HepG2 (cell line): ENCODE results near the gene EGR1. TPM values are rescaled to one million over a fixed set of nuclear protein-coding genes. Genes with fewer than 3 reads are reported as not detected.
A peak's percentile ranks its signal among the peaks of the same experiment; 100 is the strongest.

Source experiments
- AGO1 ChIP-seq: fragments of 200-400 bp; formaldehyde crosslinking; IDR thresholded peaks from 2 replicates; pipeline ENCODE4 v1.6.1; 2017; ENCODE audit warnings: mild to moderate bottlenecking, low read depth, low read length, moderate library complexity; ENCODE audit not compliant: poor library complexity, severe bottlenecking
- AKNA ChIP-seq: sonication (generic); formaldehyde crosslinking; IDR thresholded peaks from 2 replicates; pipeline ENCODE4 v1.4.0; 2020; ENCODE audit warnings: missing genetic modification reagents, borderline replicate concordance
- CBFB ChIP-seq: sonication (generic); formaldehyde crosslinking; IDR thresholded peaks from 2 replicates; pipeline ENCODE4 v1.4.0; 2020; ENCODE audit warnings: missing genetic modification reagents
- CEBPB ChIP-seq: IDR thresholded peaks from 2 replicates; pipeline ENCODE4 v1.6.1; 2011; ENCODE audit warnings: low read depth, low read length, improper control_type of control experiment, borderline replicate concordance
- FOXP1 ChIP-seq, 2 experiments: fragments of 450-650 bp in 1 of 2; IDR thresholded peaks; 2 replicates each; pipeline ENCODE4 v1.6.1; 2017 to 2018; ENCODE audit warnings: antibody characterized with exemption in 1 of 2
- HOXA9 ChIP-seq: sonication (generic); formaldehyde crosslinking; IDR thresholded peaks from 2 replicates; pipeline ENCODE4 v1.8.1; 2022; ENCODE audit warnings: missing genetic modification reagents, mild to moderate bottlenecking, moderate library complexity, borderline replicate concordance
- HOXD1 ChIP-seq: sonication (generic); formaldehyde crosslinking; IDR thresholded peaks from 2 replicates; pipeline ENCODE4 v1.5.0; 2020; ENCODE audit warnings: missing genetic modification reagents
- KAT8 ChIP-seq: IDR thresholded peaks from 2 replicates; pipeline ENCODE4 v1.6.1; 2016; ENCODE audit warnings: missing genetic modification reagents, missing compliant biosample characterization
- KDM2A ChIP-seq: sonication (generic); formaldehyde crosslinking; IDR thresholded peaks from 2 replicates; pipeline ENCODE4 v1.4.0; 2020; ENCODE audit warnings: low read depth, missing genetic modification reagents, borderline replicate concordance
- KLF9 ChIP-seq: IDR thresholded peaks from 2 replicates; pipeline ENCODE4 v1.6.1; 2016; ENCODE audit warnings: low read depth
- PHF21A ChIP-seq: sonication (generic); formaldehyde crosslinking; IDR thresholded peaks from 2 replicates; pipeline ENCODE4 v1.5.0; 2020; ENCODE audit warnings: mild to moderate bottlenecking, missing genetic modification reagents
- PITX1 ChIP-seq: sonication (generic); formaldehyde crosslinking; IDR thresholded peaks from 2 replicates; pipeline ENCODE4 v1.5.1; 2020; ENCODE audit warnings: mild to moderate bottlenecking, missing genetic modification reagents
- POGZ ChIP-seq: sonication (generic); formaldehyde crosslinking; IDR thresholded peaks from 2 replicates; pipeline ENCODE4 v1.4.0; 2020; ENCODE audit warnings: mild to moderate bottlenecking, missing genetic modification reagents
- RAD21 ChIP-seq: fragments of 450-650 bp; formaldehyde crosslinking; IDR thresholded peaks from 2 replicates; pipeline ENCODE4 v1.5.0; 2020; ENCODE audit warnings: mild to moderate bottlenecking
- SAP130 ChIP-seq: IDR thresholded peaks from 2 replicates; pipeline ENCODE4 v1.6.1; 2016; ENCODE audit warnings: low read depth
- SNAPC2 ChIP-seq: sonication (generic); formaldehyde crosslinking; IDR thresholded peaks from 2 replicates; pipeline ENCODE4 v1.8.1; 2022; ENCODE audit warnings: mild to moderate bottlenecking, missing genetic modification reagents
- TBL1XR1 ChIP-seq: fragments of 150-350 bp; IDR thresholded peaks from 2 replicates; pipeline ENCODE4 v1.6.1; 2014; ENCODE audit warnings: borderline replicate concordance, low read length; ENCODE audit not compliant: partially characterized antibody
- TBX2 ChIP-seq: sonication (generic); formaldehyde crosslinking; IDR thresholded peaks from 2 replicates; pipeline ENCODE4 v1.5.0; 2020; ENCODE audit warnings: missing genetic modification reagents, mild to moderate bottlenecking, borderline replicate concordance
- TMF1 ChIP-seq: sonication (generic); formaldehyde crosslinking; IDR thresholded peaks from 2 replicates; pipeline ENCODE4 v1.8.1; 2022; ENCODE audit warnings: low read depth, missing genetic modification reagents
- ZNF12 ChIP-seq: sonication (generic); formaldehyde crosslinking; IDR thresholded peaks from 2 replicates; pipeline ENCODE4 v1.5.0; 2020; ENCODE audit warnings: missing genetic modification reagents
- ZNF225 ChIP-seq: sonication (generic); formaldehyde crosslinking; IDR thresholded peaks from 2 replicates; pipeline ENCODE4 v1.4.0; 2020; ENCODE audit warnings: mild to moderate bottlenecking, missing genetic modification reagents
- ZNF543 ChIP-seq: sonication (generic); formaldehyde crosslinking; IDR thresholded peaks from 2 replicates; pipeline ENCODE4 v1.4.0; 2020; ENCODE audit warnings: mild to moderate bottlenecking, missing genetic modification reagents
- ZNF678 ChIP-seq: sonication (generic); formaldehyde crosslinking; IDR thresholded peaks from 2 replicates; pipeline ENCODE4 v1.4.0; 2020; ENCODE audit warnings: mild to moderate bottlenecking, missing genetic modification reagents
- ZNF713 ChIP-seq: sonication (generic); formaldehyde crosslinking; IDR thresholded peaks from 2 replicates; pipeline ENCODE4 v1.4.0; 2020; ENCODE audit warnings: mild to moderate bottlenecking, missing genetic modification reagents
- ZNF773 ChIP-seq: sonication (generic); formaldehyde crosslinking; IDR thresholded peaks from 2 replicates; pipeline ENCODE4 v1.4.0; 2020; ENCODE audit warnings: missing genetic modification reagents, borderline replicate concordance
- ZSCAN29 ChIP-seq: sonication (generic); formaldehyde crosslinking; conservative IDR thresholded peaks from 2 replicates; pipeline ENCODE4 v1.4.0; 2020; ENCODE audit warnings: mild to moderate bottlenecking, missing genetic modification reagents
- polyA plus RNA-seq, 8 experiments: library from polyadenylated mRNA; depleted of rRNA in 3 of 8; stranded (reverse) in 7 of 8; unstranded in 1 of 8; fragments of >200 nt; fragmentation: Illumina TruSeq in 4 of 8; extraction: Trizol in 4 of 8; gene quantifications; 2 replicates each; pipeline versions ENCODE4 v1.2.1 to v1.2.3, GENCODE V29; 2011 to 2016; ENCODE audit warnings: low read depth in 4 of 8, missing spikeins in 1 of 8, mixed read lengths in 1 of 8; ENCODE audit not compliant: insufficient read depth in 1 of 8
- total RNA-seq, 5 experiments: library from RNA; depleted of rRNA; stranded (reverse); fragments of >200 nt; fragmentation: Illumina TruSeq; extraction: Trizol; gene quantifications; 2 replicates each; pipeline ENCODE4 v1.2.3, GENCODE V29; 2016; ENCODE audit warnings: low read depth in 1 of 5

Gene EGR1
- total and polyA plus RNA-seq, 2 of the 13 experiments (the other 11 are each of a cell fraction or from before 2014, with no cell fraction given): 4.1 to 4.5 TPM

- no peak for TF ChIP-seq AKNA
- no peak for TF ChIP-seq TBL1XR1
- peak; percentile 33; the same call in 1 of the 2 replicates for TF ChIP-seq TBX2 (CRISPR knock-in tag)
- no peak for TF ChIP-seq ZNF12 (CRISPR knock-in tag)
- peak; percentile 28; the same call in 1 of the 2 replicates for TF ChIP-seq CEBPB
- TF ChIP-seq ZNF678 (CRISPR knock-in tag): no peak
- TF ChIP-seq RAD21 (CRISPR knock-in tag): no peak
- no peak for TF ChIP-seq CBFB (CRISPR knock-in tag)
- peak; percentile 54; the same call in 1 of the 2 replicates for TF ChIP-seq PHF21A (CRISPR knock-in tag)
- TF ChIP-seq AGO1: no peak
- TF ChIP-seq ZSCAN29 (CRISPR knock-in tag): 0 out of 2 replicates have a peak, but pooled peaks have one; percentile 57
- no peak for TF ChIP-seq ZNF713
- 0 out of 2 replicates have a peak, but pooled peaks have one; percentile 48 for TF ChIP-seq KAT8 (CRISPR knock-in tag)
- no peak for TF ChIP-seq KLF9 (CRISPR knock-in tag)
- no peak for TF ChIP-seq ZNF225
- TF ChIP-seq TMF1 (CRISPR knock-in tag): no peak
- TF ChIP-seq HOXD1 (CRISPR knock-in tag): no peak
- peak; percentile 6; the same call in 1 of the 2 replicates for TF ChIP-seq POGZ (CRISPR knock-in tag)
- no peak for TF ChIP-seq ZNF773
- TF ChIP-seq PITX1 (CRISPR knock-in tag): no peak
- no peak for TF ChIP-seq HOXA9
- TF ChIP-seq SAP130: peak; percentile 84
- TF ChIP-seq KDM2A (CRISPR knock-in tag): no peak
- TF ChIP-seq FOXP1 (IDR thresholded peaks at IDR 0.05): no peak
- peak; percentile 53; the same call in 1 of the 2 replicates for TF ChIP-seq FOXP1 (CRISPR knock-in tag; IDR thresholded peaks at IDR 0.05)
- 0 out of 2 replicates have a peak, but pooled peaks have one; percentile 15 for TF ChIP-seq ZNF543 (CRISPR knock-in tag)
- TF ChIP-seq SNAPC2: 0 out of 2 replicates have a peak, but pooled peaks have one; percentile 66
These were observed 41.4 kb downstream of the EGR1 start (continued) for GRCh38 chr5:138506370-138507306.
